SK-N-SH (cell line): ENCODE measurements around the gene TFB1M. TPM values are rescaled to one million over a fixed set of nuclear protein-coding genes. Genes with fewer than 3 reads are reported as not detected.
"Not testable (repeated sequence)": the region's sequence is repeated elsewhere in the genome, so short reads cannot be mapped to it uniquely, and the experiment has no call there.

Experiments used
- CTCF ChIA-PET: fragments of 300-600, 350-600 bp; formaldehyde crosslinking; extraction: SDS; loops from one replicate; lab custom pipeline; 2021; lab: Yijun Ruan, JAX
- POLR2A ChIA-PET: fragments of 350-600 bp; sonication (Branson Sonifier 250); formaldehyde crosslinking; extraction: SDS; loops from one replicate; lab custom pipeline; 2020; ENCODE audit warnings: antibody characterized with exemption, inconsistent platforms; lab: Yijun Ruan, JAX
- DNase-seq: peaks from one replicate; pipeline ENCODE4 v3.0.0; 2012
- H2AFZ ChIP-seq: fragments of 200-600 bp; sonication (generic); 2 replicates; pipeline ENCODE4 v1.8.1; 2016; ENCODE audit warnings: antibody characterized with exemption, mild to moderate bottlenecking, low read depth
- H3F3A ChIP-seq: fragments of 200-600 bp; sonication (generic); replicated peaks from 2 replicates; pipeline ENCODE3; 2016; ENCODE audit warnings: antibody characterized with exemption, mild to moderate bottlenecking; ENCODE audit not compliant: insufficient read depth
- H3K27ac ChIP-seq, 2 experiments: fragments of 200-500 bp in 1 of 2; fragments of 200-600 bp in 1 of 2; sonication (Bioruptor generic) in 1 of 2; sonication (generic), shearing (Covaris generic) in 1 of 2; 2 replicates each; pipeline versions ENCODE4 v1.5.1 to v1.6.1; 2014 to 2016; ENCODE audit warnings: low read depth in 2 of 2, inconsistent platforms in 1 of 2, low read length in 1 of 2, mild to moderate bottlenecking in 1 of 2, mixed read lengths in 1 of 2
- H3K27me3 ChIP-seq: fragments of 200-600 bp; sonication (generic), shearing (Covaris generic); 2 replicates; pipeline ENCODE4 v1.6.1; 2016; ENCODE audit warnings: mixed run types; ENCODE audit not compliant: insufficient read depth
- H3K36me3 ChIP-seq, 2 experiments: fragments of 200-500 bp in 1 of 2; fragments of 200-600 bp in 1 of 2; sonication (Bioruptor generic) in 1 of 2; sonication (generic) in 1 of 2; replicated peaks in 1 of 2; 2 replicates each; pipeline versions ENCODE3 to v1.5.1; 2014 to 2016; ENCODE audit warnings: low read length in 1 of 2, mild to moderate bottlenecking in 1 of 2; ENCODE audit not compliant: insufficient read depth in 2 of 2, control insufficient read depth in 1 of 2
- H3K4me1 ChIP-seq, 2 experiments: fragments of 200-500 bp in 1 of 2; fragments of 200-600 bp in 1 of 2; sonication (Bioruptor generic) in 1 of 2; sonication (generic), shearing (Covaris generic) in 1 of 2; 2 replicates each; pipeline versions ENCODE4 v1.5.1 to v1.6.1; 2014 to 2016; ENCODE audit warnings: low read depth in 1 of 2, low read length in 1 of 2, mixed run types in 1 of 2; ENCODE audit not compliant: insufficient read depth in 2 of 2, control insufficient read depth in 1 of 2
- H3K4me2 ChIP-seq: fragments of 200-600 bp; sonication (generic), shearing (Covaris generic); 2 replicates; pipeline ENCODE4 v1.6.1; 2017; ENCODE audit warnings: mixed run types
- H3K4me3 ChIP-seq, 2 experiments: fragments of 200-500 bp in 1 of 2; fragments of 200-600 bp in 1 of 2; sonication (Bioruptor generic) in 1 of 2; sonication (generic), shearing (Covaris generic) in 1 of 2; 2 replicates each; pipeline versions ENCODE4 v1.5.1 to v1.8.1; 2014 to 2016; ENCODE audit warnings: low read depth in 2 of 2, inconsistent platforms in 1 of 2, low read length in 1 of 2, mild to moderate bottlenecking in 1 of 2, mixed read lengths in 1 of 2, moderate library complexity in 1 of 2
- H3K79me2 ChIP-seq: fragments of 200-600 bp; sonication (generic); 2 replicates; pipeline ENCODE4 v1.8.1; 2017; ENCODE audit warnings: mild to moderate bottlenecking; ENCODE audit not compliant: insufficient read depth
- H3K9ac ChIP-seq: fragments of 200-600 bp; sonication (generic); 2 replicates; pipeline ENCODE4 v1.6.1; 2017; ENCODE audit warnings: mixed run types
- H3K9me2 ChIP-seq: fragments of 200-600 bp; sonication (generic); 2 replicates; pipeline ENCODE4 v1.6.1; 2017; ENCODE audit warnings: mixed run types
- H3K9me3 ChIP-seq: fragments of 200-600 bp; sonication (generic); 2 replicates; pipeline ENCODE4 v1.6.1; 2017; ENCODE audit warnings: mixed run types, mild to moderate bottlenecking, moderate library complexity
- H4K20me1 ChIP-seq: fragments of 200-600 bp; sonication (generic); 2 replicates; pipeline ENCODE4 v1.6.1; 2017; ENCODE audit warnings: mild to moderate bottlenecking, mixed run types; ENCODE audit not compliant: insufficient read depth
- ELF1 ChIP-seq: IDR thresholded peaks from 2 replicates; pipeline ENCODE4 v1.4.0; 2012
- EP300 ChIP-seq, 2 experiments: IDR thresholded peaks; 2 replicates each; pipeline versions ENCODE4 v1.4.0 to v1.6.1; 2012; ENCODE audit warnings: borderline replicate concordance in 1 of 2, low read depth in 1 of 2, low read length in 1 of 2
- EZH2phosphoT487 ChIP-seq: fragments of 200-600 bp; sonication (generic); IDR thresholded peaks from 2 replicates; pipeline ENCODE4 v1.6.1; 2017; ENCODE audit warnings: low read depth, mixed run types, mild to moderate bottlenecking, antibody characterized with exemption, moderate library complexity, borderline replicate concordance
- FOSL2 ChIP-seq: IDR thresholded peaks from 2 replicates; pipeline ENCODE4 v1.4.0; 2012; ENCODE audit warnings: low read depth, mild to moderate bottlenecking, moderate library complexity, borderline replicate concordance
- FOXJ3 ChIP-seq: sonication (generic); formaldehyde crosslinking; IDR thresholded peaks from 2 replicates; pipeline ENCODE4 v1.5.1; 2020; ENCODE audit warnings: mild to moderate bottlenecking, missing genetic modification reagents
- FOXM1 ChIP-seq: IDR thresholded peaks from 2 replicates; pipeline ENCODE4 v1.4.0; 2012; ENCODE audit warnings: low read depth, mild to moderate bottlenecking
- GABPA ChIP-seq: IDR thresholded peaks from 2 replicates; pipeline ENCODE4 v1.4.0; 2012; ENCODE audit warnings: low read depth, mild to moderate bottlenecking
- IRF3 ChIP-seq: fragments of 150-350 bp; IDR thresholded peaks from 2 replicates; pipeline ENCODE4 v1.6.1; 2016; ENCODE audit warnings: mild to moderate bottlenecking, low read depth, low read length
- JUND ChIP-seq: IDR thresholded peaks from 2 replicates; pipeline ENCODE4 v1.4.0; 2012
- MAX ChIP-seq: IDR thresholded peaks from 2 replicates; pipeline ENCODE4 v1.4.0; 2012; ENCODE audit warnings: low read depth
- MXI1 ChIP-seq: IDR thresholded peaks from 2 replicates; pipeline ENCODE4 v1.6.1; 2012; ENCODE audit warnings: mild to moderate bottlenecking, low read depth, low read length, improper control_type of control experiment
- RAD21 ChIP-seq: IDR thresholded peaks from 2 replicates; pipeline ENCODE4 v1.6.1; 2012; ENCODE audit warnings: mild to moderate bottlenecking, low read length
- RCOR1 ChIP-seq: fragments of 150-350 bp; IDR thresholded peaks from 2 replicates; pipeline ENCODE4 v1.6.1; 2017; ENCODE audit warnings: antibody characterized with exemption, low read length
- RXRA ChIP-seq: IDR thresholded peaks from 2 replicates; pipeline ENCODE4 v1.4.0; 2012; ENCODE audit warnings: low read depth, mild to moderate bottlenecking, borderline replicate concordance
- TAF1 ChIP-seq: IDR thresholded peaks from 2 replicates; pipeline ENCODE4 v1.6.1; 2012; ENCODE audit warnings: low read depth, mild to moderate bottlenecking, low read length, moderate library complexity, borderline replicate concordance
- TCF12 ChIP-seq: IDR thresholded peaks from 2 replicates; pipeline ENCODE4 v1.4.0; 2012
- USF1 ChIP-seq: IDR thresholded peaks from 2 replicates; pipeline ENCODE4 v1.4.0; 2012; ENCODE audit warnings: low read depth, borderline replicate concordance
- ZBTB33 ChIP-seq: IDR thresholded peaks from 2 replicates; pipeline ENCODE4 v1.4.0; 2012; ENCODE audit warnings: low read depth, borderline replicate concordance
- WGBS: methylation state at CpG from one replicate; pipeline ENCODE4 v1.1.6; 2017; ENCODE audit warnings: low lambda C conversion rate; 5-methylcytosine and 5-hydroxymethylcytosine counted together
- polyA plus RNA-seq, 3 experiments: library from polyadenylated mRNA; depleted of rRNA; stranded (reverse); fragments of >200 nt; gene quantifications; 2 replicates each; pipeline ENCODE4 v1.2.3, GENCODE V29; 2012

The TFB1M gene
- polyA plus RNA-seq, 1 of the 3 experiments (the other 2 are of a cell fraction): 28.4 TPM

GRCh38 chr6:155335265-155335664 is 21.0 kb upstream of the TFB1M start:
- H3K4me2 ChIP-seq: no peak overlapping the region
- no peaks in the 10 kb centered on the region for H3K9me2 ChIP-seq
- no peaks in the 10 kb centered on the region for H3K4me1 ChIP-seq
- CTCF ChIA-PET: no interaction called here
- H3K4me3 ChIP-seq: no peak overlapping the region
- H3K27ac ChIP-seq: no peak overlapping the region
- no peaks in the 10 kb centered on the region for H3K27me3 ChIP-seq
- no peaks in the 10 kb centered on the region for H3K9me3 ChIP-seq
- TF ChIP-seq RCOR1: no peak
- no peak for TF ChIP-seq MXI1
- no peak for TF ChIP-seq ELF1
- no peak for TF ChIP-seq MAX
- no peak for TF ChIP-seq FOXM1
- no peak for TF ChIP-seq GABPA
- TF ChIP-seq TAF1: no peak
- TF ChIP-seq RAD21: no peak
- TF ChIP-seq JUND: no peak
- TF ChIP-seq RXRA: no peak
- no peak for TF ChIP-seq EZH2phosphoT487
- TF ChIP-seq EP300 (IDR thresholded peaks at IDR 0.05; ENCODE audit: borderline replicate concordance in 1 of 2, low read depth in 1 of 2, low read length in 1 of 2): no peak
- no peak for TF ChIP-seq FOSL2
- no peak for TF ChIP-seq ZBTB33
- TF ChIP-seq IRF3: no peak
- TF ChIP-seq USF1: no peak
- no peak for TF ChIP-seq FOXJ3
- no peak for TF ChIP-seq TCF12
- H3K9ac ChIP-seq: no peak overlapping the region
- H4K20me1 ChIP-seq: no peaks in the 10 kb centered on the region
- no peak overlapping the region for H2AFZ ChIP-seq
- no peaks in the 10 kb centered on the region for H3F3A ChIP-seq
- POLR2A ChIA-PET: no interaction called here
- DNase-seq: no peak
- H3K79me2 ChIP-seq: no peaks in the 10 kb centered on the region
- no peaks in the 10 kb centered on the region for H3K36me3 ChIP-seq
- WGBS: 80% methylated on average over 1 of the region's 1 CpG

GRCh38 chr6:155334073-155334472 is 19.8 kb upstream of the TFB1M start:
- H3K9me3 ChIP-seq, H3K4me1 ChIP-seq, DNase-seq, H3K4me2 ChIP-seq, H3K36me3 ChIP-seq, H3K79me2 ChIP-seq, H2AFZ ChIP-seq, H3K27ac ChIP-seq, H3K27me3 ChIP-seq, H4K20me1 ChIP-seq, POLR2A ChIA-PET, H3K4me3 ChIP-seq, H3F3A ChIP-seq, H3K9me2 ChIP-seq, H3K9ac ChIP-seq: not testable (repeated sequence)
- CTCF ChIA-PET: interaction anchor here (0.9 kb wide), 1 partner anchor 49 kb away, joined by 3 read pairs; no protein-coding TSS in a partner anchor
- WGBS: 100% methylated on average over 4 of the region's 7 CpGs
